H7 (cell line): ENCODE results near the gene MOG. TPM values are rescaled to one million over a fixed set of nuclear protein-coding genes. Genes with fewer than 3 reads are reported as not detected.

Experiments
- DNase-seq: peaks from one replicate; pipeline ENCODE4 v3.0.0; 2012
- H3K27me3 ChIP-seq: 2 replicates; pipeline ENCODE4 v1.6.0; 2011; ENCODE audit warnings: mild to moderate bottlenecking, low read length; ENCODE audit not compliant: control insufficient read depth, insufficient read depth
- H3K36me3 ChIP-seq: replicated peaks from 2 replicates; pipeline ENCODE4 v1.5.1; 2011; ENCODE audit warnings: low read length; ENCODE audit not compliant: control insufficient read depth, insufficient read depth
- H3K4me3 ChIP-seq: 2 replicates; pipeline ENCODE4 v1.5.1; 2011; ENCODE audit warnings: low read depth, mild to moderate bottlenecking, control low read depth, low read length, moderate library complexity; ENCODE audit not compliant: insufficient read depth
- total RNA-seq: library from RNA; depleted of rRNA; stranded (reverse); fragments of >200 nt; shearing (Covaris generic); gene quantifications from 2 replicates; pipeline ENCODE4 v1.2.3, GENCODE V29; 2014

The MOG gene
- total RNA-seq, 1 experiment from 2014 or later: 1.4 TPM

DNA sequence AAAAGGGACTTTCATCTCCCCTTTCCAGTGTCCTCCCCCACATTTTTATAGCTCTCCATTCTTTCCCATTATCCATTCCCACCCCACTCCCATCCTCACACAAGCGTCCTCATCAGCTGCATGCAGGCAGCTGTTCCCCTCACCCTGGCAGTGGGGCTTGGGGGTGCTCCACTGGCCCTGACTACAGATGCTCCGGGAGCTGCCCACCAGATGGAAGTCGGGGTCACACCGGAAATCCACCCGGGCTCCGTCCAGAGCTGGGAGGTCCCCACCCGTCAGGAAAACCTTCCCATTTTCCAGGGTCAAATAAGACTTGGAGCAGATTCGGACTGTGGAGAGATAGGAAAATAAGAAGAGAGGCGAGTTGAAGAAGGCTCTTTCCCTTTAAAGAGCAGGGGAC lies 26.6 kb upstream of the MOG start:
- peak; percentile 38 for DNase-seq
- Histone ChIP-seq H3K36me3 (no peaks in the 10 kb centered on the region; the same call in 1 of the 2 replicates), H3K27me3 (no peaks in the 10 kb centered on the region; the same call in 1 of the 2 replicates), H3K4me3 (peak overlapping the region; percentile 19; the same call in 1 of the 2 replicates)

DNA sequence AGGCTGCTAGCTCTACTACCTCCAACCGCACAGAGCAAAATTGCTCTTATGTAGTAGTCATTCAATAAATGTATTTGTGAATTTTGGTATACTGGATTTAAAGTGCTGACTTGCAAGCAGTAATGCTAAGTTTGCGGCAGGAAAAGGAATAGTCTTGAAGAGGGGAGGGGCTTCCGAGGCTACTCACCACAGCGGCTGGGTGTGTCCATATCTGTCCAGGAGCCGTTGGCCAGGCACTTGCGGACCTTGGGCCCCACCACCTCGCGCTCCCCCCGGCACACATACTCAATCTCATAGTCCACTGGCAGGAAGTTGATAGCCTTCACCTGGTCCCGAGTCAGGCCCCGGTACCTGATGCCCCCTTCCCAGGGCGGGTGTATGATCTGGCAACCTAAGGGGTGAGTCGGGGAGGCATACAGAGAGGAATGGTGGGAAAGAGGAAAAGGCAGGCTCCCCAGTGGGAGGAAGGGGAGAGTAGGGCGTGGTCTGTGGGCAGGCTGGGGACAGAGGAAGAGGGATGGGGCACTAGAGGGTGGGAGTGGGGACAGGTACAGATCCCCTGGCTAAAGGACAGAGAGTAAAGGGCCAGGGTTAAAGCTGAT lies 25.6 kb upstream of the MOG start:
- DNase-seq: peak; percentile 74
- Histone ChIP-seq H3K4me3 (peak overlapping the region; percentile 81), H3K27me3 (no peaks in the 10 kb centered on the region; the same call in 1 of the 2 replicates), H3K36me3 (no peaks in the 10 kb centered on the region; the same call in 1 of the 2 replicates)

DNA sequence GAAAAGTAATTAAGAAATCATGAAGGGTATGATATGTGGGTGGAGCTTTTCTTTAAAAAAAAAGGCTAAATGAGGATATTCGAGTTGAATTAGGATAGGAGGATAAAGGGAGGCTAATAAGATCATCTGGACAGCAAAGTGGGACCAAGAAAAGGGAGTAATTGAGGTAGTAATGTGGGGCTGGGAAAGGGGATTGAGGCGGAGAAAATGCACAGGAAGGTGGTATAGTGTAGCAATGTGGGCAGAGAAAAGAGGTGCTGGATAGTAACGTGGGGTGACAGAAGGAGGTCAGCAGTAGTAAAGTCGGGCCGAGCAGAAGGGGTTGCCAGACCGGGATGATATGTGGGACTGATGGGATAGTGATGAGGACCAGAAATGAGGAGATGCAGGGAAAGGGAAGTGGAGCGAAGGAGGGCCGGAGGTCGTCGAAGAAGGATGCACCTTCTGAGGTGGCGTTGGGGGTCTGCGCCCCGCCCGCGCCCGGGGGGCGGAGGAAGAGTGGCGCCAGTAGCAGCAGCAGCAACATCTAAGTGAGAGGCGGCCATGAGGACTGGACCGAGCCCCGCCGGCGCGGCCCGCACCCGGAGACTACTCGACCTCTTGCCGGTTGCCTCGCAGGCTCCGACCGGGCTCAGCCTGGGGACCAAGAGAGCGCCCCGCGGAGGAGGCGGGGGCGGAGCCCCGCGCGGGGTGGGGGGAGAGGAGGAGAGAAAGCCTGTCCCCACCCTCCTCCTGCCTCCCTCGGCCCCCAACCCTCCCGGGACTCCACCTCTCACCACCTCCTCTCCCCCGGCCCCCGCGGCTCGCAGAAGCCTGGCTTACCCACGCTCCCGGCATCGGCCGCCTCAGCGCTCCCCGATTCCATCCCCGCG lies 24.8 kb upstream of the MOG start:
- no peaks in the 10 kb centered on the region; the same call in 1 of the 2 replicates for H3K36me3 ChIP-seq
- DNase-seq: peak; percentile 93
- no peaks in the 10 kb centered on the region; the same call in 1 of the 2 replicates for H3K27me3 ChIP-seq
- H3K4me3 ChIP-seq: peak overlapping the region; percentile 81

DNA sequence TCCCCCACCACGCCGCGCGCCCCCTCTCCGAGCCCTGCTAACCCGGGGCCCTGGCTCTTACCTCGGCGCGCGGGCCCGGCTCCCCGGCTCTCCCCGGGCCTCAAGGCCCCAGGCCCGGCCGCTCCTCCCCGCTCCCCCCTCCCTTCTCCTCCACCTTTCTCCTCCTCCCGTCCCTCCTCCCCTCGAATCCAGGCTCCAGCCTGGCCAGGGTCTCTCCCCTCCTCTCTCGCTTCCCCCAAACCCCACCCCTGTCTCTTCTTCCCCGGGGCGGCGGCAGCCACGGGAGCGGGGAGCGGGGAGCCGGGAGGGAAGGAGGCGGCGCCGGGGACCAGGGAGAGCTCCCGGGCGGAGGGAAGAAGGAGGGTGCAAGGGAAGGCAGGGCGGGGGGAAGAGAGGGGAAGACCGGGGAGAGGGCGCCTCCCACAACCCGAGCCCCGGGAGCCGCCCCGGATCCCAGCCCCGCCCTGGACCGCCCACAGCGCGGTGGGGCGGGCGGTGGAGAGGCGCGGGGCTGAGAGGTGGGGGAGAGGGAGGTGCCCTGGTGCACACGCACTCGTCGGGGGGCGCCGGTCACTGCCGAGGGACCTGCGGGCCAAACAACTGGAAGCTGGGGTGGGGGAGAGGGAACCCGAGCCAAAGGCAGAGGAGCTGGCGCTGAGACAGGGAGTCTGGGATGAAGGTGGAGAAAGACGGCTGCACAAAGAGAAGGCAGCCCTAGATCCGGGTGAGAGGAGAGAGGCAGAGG lies 23.9 kb upstream of the MOG start, which contains the start of gene GABBR1:
Gene GABBR1 (minus strand): TSS at position 395 of the 745 bp plus-strand sequence. CDS start 798 bp downstream, outside the sequence.
- DNase-seq: peak; percentile 98
- no peaks in the 10 kb centered on the region; the same call in 1 of the 2 replicates for H3K27me3 ChIP-seq
- no peaks in the 10 kb centered on the region; the same call in 1 of the 2 replicates for H3K36me3 ChIP-seq
- peak within 1 kb of the TSS; percentile 81 for H3K4me3 ChIP-seq

DNA sequence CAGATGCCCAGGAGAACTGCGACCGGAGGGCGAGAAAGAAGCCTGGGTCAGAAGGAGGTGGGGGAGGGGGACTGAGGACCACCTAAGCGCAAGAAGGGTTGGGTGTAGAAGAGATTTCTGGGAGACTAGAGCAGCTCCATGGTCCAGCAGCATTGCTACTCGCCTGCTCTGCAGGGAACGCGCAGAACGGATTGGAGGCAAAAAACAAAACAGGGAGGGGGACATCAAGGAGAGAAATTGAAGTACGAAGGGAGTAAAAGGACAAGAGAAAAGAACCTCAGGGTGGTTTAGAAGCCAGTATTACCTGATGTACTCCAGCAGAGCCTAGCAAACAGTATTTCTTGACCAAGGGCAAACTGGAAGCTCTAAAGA lies 23.4 kb upstream of the MOG start:
- no peak for DNase-seq
- H3K36me3 ChIP-seq: no peaks in the 10 kb centered on the region; the same call in 1 of the 2 replicates
- no peaks in the 10 kb centered on the region; the same call in 1 of the 2 replicates for H3K27me3 ChIP-seq
- H3K4me3 ChIP-seq: peak overlapping the region; percentile 81

DNA sequence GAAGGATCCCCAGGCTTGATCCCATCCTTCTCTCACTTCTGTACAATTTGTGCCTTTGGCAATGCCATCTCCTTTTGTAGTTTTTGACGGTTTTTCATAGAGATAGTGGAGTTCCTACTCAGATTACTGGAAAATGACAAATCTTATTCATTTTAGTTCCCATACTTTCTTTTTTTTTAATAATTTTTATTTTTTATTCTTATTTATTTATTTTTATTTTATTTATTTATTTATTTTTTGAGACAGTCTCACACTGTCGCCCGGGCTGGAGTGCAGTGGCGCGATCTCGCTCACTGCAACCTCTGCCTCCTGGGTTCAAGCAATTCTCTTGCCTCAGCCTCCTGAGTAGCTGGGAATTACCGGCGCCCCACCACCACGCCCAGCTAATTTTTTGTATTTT lies 19.6 kb upstream of the MOG start:
- Histone ChIP-seq H3K36me3 (no peaks in the 10 kb centered on the region), H3K27me3 (no peaks in the 10 kb centered on the region), H3K4me3 (no peak overlapping the region)
- no peak for DNase-seq

DNA sequence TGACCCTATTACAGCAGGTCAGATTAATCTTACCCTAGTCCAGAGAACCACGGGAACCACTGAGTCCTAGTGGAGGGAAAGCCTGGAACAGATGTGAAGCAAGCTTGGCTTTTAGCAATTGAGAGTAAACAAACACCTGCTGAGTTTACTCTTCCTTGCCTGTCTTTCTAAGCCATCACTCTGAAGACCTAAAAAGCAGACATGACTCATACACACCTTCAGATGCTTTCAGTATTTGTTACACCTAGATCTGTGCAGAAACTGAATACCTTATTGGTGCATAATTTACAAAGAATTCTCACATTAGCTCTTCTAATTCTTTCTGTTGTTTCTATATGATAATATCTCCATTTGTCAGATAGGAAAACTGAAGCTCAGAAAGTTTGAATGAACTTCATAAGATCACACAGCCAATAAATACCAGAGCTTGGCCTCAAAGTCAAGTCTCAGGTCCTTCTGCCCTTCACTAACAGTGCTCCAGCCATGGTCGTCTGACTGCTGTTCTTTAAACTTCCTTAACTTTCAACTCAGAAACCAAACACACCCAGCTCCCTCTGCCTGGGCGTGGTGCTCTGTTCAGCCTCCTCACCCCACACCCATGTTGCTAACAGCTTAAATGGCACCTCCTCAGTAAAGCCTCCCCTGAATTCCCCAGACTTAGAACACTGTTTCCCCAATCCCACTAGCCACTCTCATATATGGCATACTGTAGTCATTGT lies 15.3 kb upstream of the MOG start:
- Histone ChIP-seq H3K36me3 (no peaks in the 10 kb centered on the region), H3K4me3 (no peak overlapping the region), H3K27me3 (no peaks in the 10 kb centered on the region)
- no peak for DNase-seq

DNA sequence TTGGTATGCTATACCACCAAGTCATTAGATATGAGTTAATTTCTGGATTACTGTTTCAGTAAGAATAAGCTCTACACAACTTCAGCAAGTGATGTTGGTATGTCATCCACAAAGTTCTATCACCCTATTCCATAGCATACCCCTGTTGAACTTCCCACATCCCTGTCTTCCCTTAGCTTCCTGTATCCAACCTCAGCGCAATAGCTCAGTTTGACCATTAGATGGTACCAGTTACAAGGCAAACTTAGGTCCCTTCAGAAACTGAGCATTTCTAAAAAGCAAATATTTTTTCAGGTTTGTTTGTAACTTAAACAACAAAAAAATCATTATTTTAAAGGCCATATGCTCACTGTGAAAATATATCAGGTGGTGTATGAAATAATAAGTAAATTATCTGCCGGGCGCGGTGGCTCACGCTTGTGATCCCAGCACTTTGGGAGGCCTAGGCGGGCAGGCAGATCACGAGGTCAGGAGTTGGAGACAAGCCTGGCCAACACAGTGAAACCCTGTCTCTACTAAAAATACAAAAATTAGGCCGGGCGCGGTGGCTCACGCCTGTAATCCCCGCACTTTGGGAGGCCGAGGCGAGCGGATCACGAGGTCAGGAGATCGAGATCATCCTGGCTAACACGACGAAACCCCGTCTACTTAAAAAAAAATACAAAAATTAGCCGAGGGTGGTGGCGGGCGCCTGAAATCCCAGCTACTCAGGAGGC lies 8.8 kb upstream of the MOG start:
- H3K4me3 ChIP-seq: no peak overlapping the region
- no peaks in the 10 kb centered on the region for H3K27me3 ChIP-seq
- DNase-seq: peak; percentile 77
- no peaks in the 10 kb centered on the region for H3K36me3 ChIP-seq

DNA sequence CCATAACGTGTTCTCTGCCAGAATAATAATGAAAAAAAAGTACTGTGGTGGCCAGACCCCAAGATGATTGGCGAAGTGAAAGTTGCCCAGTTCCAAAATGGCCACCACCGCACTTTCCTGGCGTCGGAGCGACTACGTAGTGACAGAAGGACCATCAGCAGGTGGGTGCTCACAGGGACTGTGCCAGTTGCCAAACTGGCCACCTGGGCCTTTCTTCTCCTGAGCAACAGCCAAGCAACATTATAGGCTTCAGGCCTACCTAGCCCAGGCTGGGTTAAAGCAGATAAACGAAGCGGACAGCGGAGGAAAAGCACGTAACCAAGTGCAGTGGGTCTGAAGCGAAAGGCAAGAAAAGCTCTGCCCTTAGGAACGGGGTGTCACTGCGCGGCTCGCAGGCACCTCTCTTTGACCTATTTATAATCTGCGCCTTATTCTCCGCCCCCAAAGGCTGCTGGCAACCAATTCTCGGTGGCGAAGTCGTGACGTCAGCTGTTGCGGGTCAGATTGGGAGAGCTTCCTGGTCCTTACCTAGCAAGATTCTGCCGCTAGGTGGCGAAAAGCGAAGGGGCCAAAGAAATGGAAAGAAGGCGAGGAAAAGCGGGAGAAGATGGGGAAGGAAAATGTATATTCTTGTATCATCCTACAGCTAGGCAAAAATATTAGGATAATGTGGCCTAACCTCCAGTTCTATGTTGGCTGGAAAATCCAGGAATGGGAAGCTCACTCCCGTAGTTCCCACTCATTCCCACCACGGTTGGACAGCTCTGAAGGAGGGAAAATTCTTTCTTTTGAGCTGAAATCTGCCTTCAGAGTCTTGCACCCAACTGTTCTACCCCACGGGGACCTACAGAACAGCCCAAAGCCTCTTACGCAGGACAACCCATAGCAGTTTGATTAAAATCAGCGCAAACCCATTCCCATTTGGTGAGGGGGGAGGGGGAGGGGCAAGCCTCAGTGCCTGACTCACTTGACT lies 6.9 kb upstream of the MOG start:
- no peaks in the 10 kb centered on the region for H3K27me3 ChIP-seq
- peak; percentile 93 for DNase-seq
- no peaks in the 10 kb centered on the region for H3K36me3 ChIP-seq
- peak overlapping the region; percentile 30 for H3K4me3 ChIP-seq

DNA sequence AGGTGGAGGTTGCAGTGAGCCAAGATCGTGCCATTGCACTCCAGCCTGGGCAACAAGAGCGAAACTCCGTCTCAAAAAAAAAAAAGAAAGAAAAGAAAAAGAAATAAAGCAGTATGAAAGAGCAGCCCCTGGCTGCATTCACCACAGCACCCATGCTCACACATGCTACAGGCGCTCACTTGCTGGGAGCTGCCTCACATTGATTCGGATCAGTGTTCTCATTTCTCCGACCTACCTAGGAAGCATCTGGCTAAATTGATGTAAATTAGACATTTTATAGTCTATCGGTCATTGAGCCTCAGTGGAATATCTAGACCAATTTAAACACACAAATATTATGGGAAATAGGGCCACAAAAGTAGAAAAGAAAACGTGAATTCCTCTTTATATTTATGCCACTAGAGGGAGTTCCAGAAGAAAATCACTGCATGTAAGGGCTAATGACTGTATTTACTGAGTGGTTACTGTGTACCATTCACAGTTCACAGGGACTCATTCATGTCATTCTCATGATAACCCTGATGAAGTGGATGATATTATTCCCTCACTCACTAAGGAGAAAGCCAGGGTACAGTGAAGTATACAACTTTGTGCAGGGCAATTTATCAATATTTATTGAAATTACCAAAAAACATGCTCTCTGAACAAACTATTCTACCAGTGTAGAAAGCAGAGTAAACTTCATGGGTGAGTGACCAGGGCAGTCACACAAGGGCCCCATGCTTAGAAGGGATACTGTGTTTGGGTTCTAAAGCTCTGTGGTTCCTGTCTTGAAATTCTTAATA lies 5.3 kb upstream of the MOG start:
- no peaks in the 10 kb centered on the region for H3K27me3 ChIP-seq
- DNase-seq: peak; percentile 58
- no peaks in the 10 kb centered on the region for H3K36me3 ChIP-seq
- H3K4me3 ChIP-seq: no peak overlapping the region

DNA sequence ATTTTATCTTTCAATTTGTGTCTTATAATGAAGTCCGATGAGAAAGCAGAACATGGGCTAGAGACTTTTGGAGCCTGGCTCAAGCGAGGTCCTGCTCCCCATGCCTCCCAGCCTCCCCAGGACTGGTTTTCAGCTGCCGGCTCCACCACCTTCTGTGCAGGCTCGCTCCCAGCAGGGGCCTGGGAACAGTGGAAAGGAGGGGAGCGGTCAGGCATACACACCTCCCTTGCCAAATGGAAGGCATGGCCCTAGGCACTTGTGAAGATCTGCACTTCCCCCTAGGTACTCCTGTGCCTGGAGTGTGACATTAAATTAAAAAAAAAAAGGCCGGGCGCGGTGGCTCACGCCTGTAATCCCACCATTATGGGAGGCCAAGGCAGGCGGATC lies 4.7 kb upstream of the MOG start:
- no peak for DNase-seq
- Histone ChIP-seq H3K36me3 (no peaks in the 10 kb centered on the region), H3K27me3 (no peaks in the 10 kb centered on the region), H3K4me3 (no peak overlapping the region)

DNA sequence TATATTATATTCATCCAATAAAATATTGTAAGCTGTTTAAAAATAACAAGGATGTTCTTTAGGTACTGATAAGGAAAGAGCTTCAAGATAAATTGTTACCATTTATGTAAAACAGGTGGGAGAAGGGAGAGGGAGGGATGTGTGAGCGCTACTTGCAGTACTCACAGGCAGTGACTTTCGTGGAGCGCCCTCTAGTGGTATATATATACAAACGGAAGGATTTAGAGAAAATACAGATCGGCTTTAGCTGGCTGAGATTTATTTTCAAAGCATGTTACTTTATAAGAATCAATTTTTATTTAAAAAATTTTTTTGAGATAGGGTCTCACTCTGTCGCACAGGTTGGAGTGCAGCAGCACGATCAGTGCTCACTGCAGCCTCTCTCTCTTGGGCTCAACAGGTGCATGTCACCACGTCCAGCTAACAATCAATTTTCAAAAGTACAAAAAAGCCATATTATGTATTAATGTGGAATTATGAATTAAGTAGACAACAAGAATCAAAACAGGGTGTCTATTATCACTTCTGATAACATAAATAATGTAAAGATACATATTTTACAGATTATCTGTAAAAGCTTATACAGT lies 3.3 kb upstream of the MOG start:
- no peaks in the 10 kb centered on the region for H3K27me3 ChIP-seq
- DNase-seq: peak; percentile 79
- H3K36me3 ChIP-seq: no peaks in the 10 kb centered on the region
- H3K4me3 ChIP-seq: no peak overlapping the region
